Measurements from ENCODE around the gene COMMD4.

The COMMD4 gene

GRCh38 chr15:75357976-75358673, 22.3 kb downstream of the COMMD4 start:
- no peak for DNase-seq

GRCh38 chr15:75358771-75359536, 23.1 kb downstream of the COMMD4 start:
- no peak for TF ChIP-seq CTCF (IDR thresholded peaks at IDR 0.05; ENCODE audit: low read depth, low read length)
- Histone ChIP-seq H3K4me1 (no peaks in the 10 kb centered on the region), H3K9me3 (no peaks in the 10 kb centered on the region), H3K27me3 (no peaks in the 10 kb centered on the region), H3K36me3 (peaks cover 32% of the 10 kb centered on the region), H3K4me3 (ENCODE audit: low read depth, low read length) (no peak overlapping the region)
- DNase-seq: no peak

More at GRCh38 chr15:75357976-75358673, 22.3 kb downstream of the COMMD4 start:
- peaks cover 32% of the 10 kb centered on the region for H3K36me3 ChIP-seq
- no peaks in the 10 kb centered on the region for H3K4me1 ChIP-seq
- no peak overlapping the region for H3K4me3 ChIP-seq (ENCODE audit: low read depth, low read length)
- TF ChIP-seq CTCF (IDR thresholded peaks at IDR 0.05; ENCODE audit: low read depth, low read length): no peak
- H3K9me3 ChIP-seq: no peaks in the 10 kb centered on the region
- H3K27me3 ChIP-seq: no peaks in the 10 kb centered on the region

GRCh38 chr15:75359537-75360250, 23.8 kb downstream of the COMMD4 start:
- no peak for DNase-seq
- H3K4me3 ChIP-seq (ENCODE audit: low read depth, low read length): no peak overlapping the region
- no peaks in the 10 kb centered on the region for H3K27me3 ChIP-seq
- H3K9me3 ChIP-seq: no peaks in the 10 kb centered on the region
- H3K4me1 ChIP-seq: no peaks in the 10 kb centered on the region
- TF ChIP-seq CTCF (IDR thresholded peaks at IDR 0.05; ENCODE audit: low read depth, low read length): no peak
- H3K36me3 ChIP-seq: peaks cover 33% of the 10 kb centered on the region

GRCh38 chr15:75360391-75360790, 24.5 kb downstream of the COMMD4 start:
- no peaks in the 10 kb centered on the region for H3K4me1 ChIP-seq
- peaks cover 36% of the 10 kb centered on the region for H3K36me3 ChIP-seq
- H3K27me3 ChIP-seq: no peaks in the 10 kb centered on the region
- no peak for DNase-seq
- no peak for TF ChIP-seq CTCF (IDR thresholded peaks at IDR 0.05; ENCODE audit: low read depth, low read length)
- H3K9me3 ChIP-seq: no peaks in the 10 kb centered on the region
- no peak overlapping the region for H3K4me3 ChIP-seq (ENCODE audit: low read depth, low read length)

GRCh38 chr15:75360856-75361255, 25.0 kb downstream of the COMMD4 start:
- Histone ChIP-seq H3K4me3 (ENCODE audit: low read depth, low read length) (no peak overlapping the region), H3K27me3 (no peaks in the 10 kb centered on the region), H3K9me3 (no peaks in the 10 kb centered on the region), H3K36me3 (peaks cover 36% of the 10 kb centered on the region), H3K4me1 (no peaks in the 10 kb centered on the region)
- no peak for DNase-seq
- no peak for TF ChIP-seq CTCF (IDR thresholded peaks at IDR 0.05; ENCODE audit: low read depth, low read length)
